ELR (cell line): ENCODE results near the gene CEBPG.

Source experiments
- DNase-seq: peaks from one replicate; pipeline ENCODE4 v3.0.0-alpha.2; 2015; ENCODE audit warnings: low read depth

The CEBPG gene

DNA sequence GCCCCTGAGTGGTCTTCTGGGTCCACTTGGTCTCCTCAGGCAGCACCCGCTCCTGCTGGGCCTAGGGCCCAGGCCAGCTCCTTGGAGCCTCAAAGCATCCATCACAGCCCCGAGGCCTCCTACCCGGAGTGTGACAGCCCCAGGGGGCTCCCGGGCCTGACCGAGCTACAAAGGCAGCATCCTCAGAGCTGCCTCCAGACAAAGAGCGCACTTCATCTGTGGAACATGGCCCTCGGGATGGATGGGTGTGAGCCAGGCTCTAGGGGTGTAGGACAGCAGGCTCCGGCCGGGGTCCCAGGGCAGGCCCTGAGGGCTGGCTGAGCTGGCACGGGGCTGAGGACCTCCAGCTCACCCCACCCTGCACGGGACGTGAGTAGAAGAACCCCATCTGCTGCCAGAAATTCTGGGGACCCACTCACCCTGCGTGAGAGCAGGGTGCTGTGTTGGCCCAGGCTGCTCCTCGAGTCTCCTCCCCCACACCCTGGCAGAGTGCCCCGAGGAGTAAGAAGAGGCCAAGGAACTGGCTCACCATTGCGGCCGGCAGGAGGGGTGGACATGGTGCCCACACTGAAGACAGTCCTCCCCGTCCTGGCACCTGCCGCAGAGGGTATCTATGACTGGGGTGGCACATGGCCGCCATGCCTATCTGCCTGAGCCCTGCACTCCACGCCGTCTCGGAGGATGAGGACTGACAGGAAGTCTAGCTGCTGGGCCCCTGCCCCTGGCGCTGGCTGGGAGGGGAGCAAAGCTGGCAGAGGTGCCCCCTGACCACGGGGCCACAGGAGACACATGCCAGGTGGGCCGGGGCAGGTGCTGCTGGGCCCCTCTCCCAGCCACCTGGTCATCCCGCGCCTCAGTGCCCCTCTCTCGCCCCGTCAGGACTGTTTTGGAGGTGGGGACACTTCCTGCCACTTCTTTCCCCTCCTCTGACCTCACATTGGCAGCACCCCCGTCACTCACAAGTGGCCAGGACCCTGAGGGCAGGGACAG lies 22.3 kb downstream of the CEBPG start:
- peak; percentile 26 for DNase-seq

DNA sequence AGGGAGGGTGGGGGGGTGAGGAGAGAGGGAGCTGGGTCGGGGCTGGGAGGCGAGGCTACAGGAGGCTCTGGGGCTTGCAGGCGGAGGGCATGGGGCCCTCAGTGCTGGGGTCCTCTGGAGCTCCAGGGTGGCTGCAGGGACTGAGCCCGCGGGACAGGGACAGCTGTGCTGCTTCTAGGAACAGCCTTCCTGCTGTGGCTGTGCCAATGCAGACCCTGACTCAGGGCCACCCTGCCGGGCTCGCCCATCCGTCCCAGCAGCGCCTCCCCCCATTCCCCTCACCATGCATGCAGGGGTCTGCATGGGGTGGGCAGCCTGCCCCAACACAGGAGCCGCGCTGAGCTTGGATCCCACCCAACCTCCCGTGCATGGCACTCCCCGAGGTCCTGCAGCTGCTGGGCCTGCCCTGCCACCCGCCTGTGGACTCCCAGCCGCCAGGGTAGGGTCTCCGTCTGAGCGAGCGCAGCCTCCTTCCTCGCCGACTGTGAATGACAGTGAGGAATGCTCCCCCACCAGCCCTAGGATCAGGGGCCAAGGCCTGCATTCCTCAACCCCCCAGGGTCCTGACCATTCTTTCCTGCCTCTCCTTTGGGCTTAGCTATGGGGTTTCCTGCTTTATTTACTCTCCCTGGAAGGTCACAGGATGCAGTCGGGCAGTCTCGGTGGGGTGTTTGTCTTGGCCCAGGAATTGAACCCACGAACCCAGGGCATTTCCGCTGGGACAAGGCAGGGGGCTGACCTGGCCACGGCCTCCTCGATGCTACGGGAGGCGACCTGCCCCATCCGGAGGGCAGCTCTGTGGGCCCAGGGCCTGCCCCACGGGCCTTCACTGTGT lies 23.4 kb downstream of the CEBPG start:
- no peak for DNase-seq

DNA sequence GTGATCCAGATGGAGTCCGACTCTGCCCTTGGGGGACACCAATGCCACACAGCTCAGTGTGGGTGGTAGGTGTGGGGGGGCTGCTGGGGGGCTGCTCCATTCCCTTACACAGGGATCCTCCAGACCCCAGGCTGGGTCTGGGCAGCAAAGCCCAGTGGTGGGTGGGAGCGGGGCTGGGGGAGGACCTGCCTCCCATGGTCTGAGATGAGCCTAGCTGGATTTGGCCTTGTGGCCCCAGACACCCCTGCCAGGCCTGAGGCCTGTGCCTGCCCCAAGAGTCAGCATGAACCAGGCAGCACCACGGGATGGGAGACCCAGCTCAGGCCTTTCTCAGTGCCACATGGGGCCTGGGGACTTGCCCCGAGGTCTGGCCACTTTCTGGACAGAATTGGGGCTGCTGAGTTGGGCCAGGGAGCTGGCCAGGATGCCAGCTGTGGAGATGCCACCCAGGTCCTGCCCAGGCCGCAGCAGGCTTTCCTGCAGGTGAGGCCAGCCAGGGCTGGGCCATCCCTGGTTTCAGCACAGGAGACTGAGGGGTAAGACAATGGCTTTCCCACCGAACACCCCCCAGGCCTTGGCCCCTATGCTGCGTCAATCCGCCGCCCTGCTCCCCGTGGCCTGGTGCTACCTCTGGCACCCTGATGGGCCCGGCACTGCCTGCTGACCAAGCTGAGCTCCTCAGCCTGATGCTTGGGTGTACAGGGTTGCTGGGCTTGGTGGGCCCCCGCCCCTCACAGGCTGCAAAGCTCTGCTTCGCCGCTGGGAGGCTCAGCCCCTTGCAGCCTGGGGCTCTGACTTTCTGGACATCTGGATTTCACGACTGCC lies 24.2 kb downstream of the CEBPG start:
- DNase-seq, result no peak

DNA sequence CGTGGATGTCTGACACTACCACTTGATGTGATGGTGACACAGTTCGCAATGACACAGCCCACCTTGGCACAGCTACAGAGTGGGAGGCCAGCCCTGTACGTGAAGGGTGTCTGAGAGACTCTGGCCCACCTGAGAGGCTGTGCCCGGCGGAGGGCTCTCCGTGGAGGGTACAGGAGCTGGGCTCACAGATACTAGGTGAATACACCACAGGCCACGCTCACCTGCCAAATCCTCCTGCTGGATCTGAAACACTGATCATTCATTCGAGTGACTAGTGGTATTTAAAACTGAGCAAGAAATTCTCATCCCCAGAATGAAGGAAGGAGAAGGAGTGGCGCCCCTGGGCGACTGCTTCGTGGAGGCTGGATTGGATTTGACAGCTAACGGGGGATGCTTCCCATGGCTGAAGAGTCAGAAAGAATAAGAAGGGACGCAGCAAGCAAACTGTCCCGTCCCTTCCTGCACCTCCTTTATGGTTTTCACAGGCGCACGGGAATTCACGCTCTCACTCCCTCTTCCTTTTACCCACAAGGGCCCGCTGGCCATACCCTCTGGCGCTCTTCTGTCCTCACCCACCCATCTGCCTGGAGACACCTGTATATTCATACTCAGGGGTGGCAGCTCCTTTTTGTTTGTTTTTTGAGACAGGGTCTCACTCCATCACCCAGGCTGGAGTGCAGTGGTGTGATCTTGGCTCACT lies 25.0 kb downstream of the CEBPG start:
- DNase-seq, result no peak

DNA sequence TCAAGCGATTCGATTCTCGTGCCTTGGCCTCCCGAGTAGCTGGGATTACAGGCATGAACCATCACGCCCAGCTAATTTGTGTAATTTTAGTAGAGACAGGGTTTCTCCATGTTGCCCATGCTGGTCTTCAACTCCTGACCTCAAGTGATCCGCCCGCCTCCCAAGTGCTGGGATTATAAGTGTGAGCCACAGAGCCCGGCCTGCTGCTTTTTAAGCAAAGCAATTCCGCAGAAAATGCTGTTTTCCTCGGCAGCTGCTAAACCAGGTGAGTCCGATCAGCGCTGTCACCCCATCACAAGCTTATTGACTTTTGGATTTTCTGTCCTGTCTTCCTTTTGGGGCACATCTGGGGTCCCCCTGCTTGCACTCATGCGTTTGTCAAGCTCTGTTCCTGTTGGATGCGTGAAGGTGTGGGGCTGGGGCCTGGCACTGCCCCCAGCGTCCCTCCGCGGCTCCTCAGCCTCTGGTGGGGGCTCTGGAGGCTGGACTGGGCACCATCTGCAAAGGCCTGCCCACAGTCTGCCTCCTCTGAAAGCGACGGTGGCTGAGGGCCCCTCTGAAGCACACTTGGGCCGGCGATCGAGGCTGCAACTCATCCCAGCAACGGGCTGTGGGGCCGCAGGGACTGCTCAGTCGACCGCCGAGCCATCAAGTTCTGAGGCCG lies 25.7 kb downstream of the CEBPG start:
- no peak for DNase-seq

DNA sequence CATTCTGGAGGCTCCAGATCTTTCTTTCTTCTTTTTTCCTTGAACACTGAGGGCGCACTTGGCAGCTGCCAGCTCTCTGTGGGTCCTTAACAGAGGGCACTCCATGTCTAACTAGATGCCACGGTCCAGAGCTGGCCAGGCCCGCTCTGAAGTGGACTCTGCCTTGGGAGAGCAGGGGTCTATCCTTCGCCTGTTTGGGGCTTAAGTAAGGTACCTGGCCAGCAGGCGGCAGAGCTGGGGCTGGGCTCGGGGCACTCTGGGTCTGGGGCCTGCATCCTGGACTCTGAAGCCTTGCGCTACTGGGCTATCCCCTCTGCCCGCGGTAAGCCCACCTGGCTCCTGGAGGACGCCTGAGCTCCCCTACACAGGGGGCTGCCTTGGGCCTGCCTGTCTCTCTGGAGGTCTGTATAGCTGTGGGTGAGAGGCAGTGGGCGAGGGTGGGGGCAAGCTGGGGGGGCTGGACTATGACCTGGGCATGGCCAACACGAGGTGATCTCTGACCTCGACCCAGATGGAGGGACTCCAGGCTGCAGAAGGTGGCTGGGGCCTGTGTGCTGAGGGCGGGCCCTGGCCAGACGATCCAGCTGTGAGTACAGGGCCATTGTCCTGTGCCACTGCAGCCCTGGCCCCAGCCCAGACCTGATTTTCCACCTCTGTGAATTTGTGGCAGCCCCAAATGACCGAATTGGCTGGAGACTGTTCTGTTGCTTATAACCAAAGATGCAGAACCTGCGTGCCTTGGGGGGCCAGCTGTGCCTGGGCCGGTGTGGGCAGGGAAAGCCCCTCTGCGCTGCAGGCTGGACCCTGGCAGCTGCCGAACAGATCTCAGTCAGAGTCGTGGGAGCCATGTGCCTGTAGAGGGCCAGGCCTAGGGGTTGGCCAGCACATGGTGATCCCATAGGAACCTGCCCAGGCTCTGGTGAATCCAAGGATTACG lies 26.5 kb downstream of the CEBPG start:
- no peak for DNase-seq

DNA sequence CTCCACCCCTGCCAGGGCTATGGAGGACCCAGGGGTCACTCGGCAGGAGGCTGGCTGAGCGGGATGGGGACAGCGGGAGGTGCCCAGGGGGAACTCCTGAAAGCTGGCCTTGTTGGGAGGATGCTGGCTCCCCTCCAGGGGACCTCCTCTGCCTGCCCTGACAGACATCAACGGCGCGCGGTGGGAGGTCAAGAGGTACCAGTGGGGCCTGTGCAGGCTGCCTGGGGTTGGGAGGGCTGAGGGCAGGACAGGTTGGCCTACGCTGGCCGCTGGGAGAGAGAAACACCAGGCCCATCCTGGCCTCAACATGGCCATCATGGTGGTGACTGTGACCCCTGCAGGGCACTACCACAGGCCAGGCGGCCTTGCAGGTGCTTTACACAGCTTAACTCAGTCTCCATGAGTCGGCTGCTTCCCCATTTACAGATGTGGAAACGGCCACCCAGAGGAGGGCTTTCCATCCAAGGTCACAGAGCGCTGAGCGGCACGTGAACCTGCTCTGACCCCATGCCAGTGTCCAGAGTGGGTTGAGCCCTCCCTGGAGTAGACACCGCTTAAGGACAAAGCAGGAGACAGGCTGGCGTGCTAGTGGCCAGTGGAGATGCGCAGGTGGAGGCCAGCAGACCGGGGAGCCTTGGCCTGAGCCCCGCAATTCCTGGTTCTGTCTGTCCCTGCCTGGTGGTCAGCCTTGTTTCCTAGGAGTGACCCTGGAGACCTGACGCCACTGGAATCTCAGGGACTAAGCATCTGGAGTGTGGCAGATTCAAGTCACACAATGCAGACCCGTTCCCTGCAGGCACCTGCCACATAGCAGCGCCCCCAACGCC lies 27.6 kb downstream of the CEBPG start:
- no peak for DNase-seq

DNA sequence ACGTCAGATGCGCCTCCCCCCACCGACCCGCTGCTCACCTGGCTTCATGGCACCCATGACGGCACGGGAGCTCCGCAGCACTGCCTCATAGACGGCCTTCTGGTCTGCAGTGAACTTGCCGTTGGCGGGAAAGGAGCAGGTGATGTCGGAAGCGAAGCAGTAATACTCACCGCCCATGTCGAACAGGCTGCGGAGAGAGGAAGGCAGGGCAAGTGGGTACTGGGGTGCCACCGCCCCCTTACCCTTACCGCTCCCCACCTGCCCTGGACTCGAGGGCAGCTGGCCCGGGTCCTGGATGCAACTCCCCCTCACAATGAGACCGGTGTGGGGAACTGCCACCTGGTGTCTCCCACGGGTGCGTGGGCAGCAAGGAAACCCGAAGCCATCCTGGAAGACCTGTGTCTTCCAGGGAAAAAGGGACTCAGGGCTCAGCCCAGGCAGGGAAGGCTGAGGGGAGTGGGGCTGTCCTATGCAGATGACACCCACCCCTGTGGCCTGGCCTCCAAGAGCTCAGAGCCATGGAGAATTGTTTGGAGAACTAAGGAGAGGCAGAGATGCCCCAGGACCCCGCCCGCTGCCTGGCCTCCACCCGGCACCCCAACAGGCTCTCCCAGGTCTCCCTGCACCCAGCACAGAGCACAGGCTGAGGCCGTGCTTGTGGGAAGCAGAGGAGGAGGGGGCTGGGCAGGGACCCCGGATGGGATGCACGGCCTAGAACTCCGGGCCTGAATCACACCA lies 28.3 kb downstream of the CEBPG start:
- DNase-seq, result no peak

DNA sequence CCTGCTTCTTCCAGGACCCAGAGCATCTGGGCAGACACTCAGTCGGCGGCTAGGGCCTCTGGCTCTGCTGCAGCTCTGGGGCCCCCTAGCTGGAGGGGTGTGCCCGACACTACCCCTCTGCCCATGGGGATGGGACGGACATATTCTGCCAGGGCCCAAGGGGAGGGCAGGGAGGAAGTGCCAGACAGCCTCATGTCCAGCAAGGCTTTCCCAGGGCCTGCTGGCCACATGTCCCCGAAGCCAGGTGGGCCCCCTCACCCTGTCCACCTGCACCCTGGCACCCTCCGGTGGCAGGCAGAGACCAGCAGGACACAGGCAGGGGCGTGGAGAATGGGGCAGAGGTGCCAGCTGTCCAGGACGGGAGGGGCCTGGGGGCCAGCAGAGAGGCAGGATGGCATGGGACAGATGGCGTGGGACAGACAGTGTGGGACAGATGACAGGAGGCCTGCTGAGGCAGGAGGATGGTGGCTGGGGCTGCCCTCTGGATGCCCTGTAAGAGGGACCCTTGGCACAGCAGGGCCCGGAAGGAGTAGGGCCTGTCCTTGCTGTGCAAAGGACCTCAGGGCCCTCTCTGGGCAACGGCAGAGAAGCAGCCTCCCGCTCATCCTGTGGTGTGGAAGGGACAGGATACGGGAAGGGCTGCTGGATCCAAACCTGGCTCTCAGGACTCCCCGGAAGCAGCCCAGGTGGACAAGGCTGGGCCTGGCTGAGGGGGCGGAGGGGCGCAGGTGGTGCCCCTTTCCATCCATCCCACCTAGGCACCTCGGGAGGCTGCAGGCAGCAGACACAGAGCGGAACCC lies 29.1 kb downstream of the CEBPG start:
- DNase-seq, result no peak

DNA sequence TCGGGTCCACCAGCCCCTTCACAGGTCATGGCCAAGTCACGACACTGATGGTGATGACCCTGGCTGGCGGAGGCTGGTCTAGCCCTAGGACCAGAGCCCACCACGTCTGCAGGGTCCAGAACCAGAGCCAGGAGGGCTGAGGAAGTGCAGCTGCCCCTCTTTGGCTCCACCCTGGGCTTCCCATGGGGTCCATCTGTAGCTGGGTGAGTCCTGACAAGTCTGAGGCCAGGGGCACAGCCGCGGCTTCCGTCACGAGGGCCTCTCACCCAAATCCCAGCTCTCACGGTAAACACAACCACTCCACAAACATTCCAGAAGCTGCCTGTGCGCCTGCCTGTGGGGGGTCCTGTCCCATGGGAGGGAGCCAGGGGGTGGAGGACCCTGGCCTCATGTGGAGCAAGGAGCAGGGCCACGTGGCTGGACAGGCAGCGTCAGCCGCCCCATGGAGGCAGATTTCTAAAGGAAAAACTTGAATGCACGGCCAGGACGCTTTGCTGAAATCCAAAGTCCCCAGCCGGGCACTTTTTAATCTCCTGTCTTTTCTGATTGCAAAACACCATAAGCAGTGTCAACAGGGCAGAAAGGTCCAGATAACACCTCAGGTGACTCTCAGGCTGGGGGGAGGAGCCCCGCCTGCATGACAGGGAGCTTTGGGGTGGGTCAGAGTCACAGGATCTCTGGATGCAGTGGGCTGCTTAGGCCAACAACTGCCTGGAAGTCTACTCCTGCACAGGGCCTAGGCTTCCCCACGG lies 29.9 kb downstream of the CEBPG start:
- DNase-seq, result no peak

DNA sequence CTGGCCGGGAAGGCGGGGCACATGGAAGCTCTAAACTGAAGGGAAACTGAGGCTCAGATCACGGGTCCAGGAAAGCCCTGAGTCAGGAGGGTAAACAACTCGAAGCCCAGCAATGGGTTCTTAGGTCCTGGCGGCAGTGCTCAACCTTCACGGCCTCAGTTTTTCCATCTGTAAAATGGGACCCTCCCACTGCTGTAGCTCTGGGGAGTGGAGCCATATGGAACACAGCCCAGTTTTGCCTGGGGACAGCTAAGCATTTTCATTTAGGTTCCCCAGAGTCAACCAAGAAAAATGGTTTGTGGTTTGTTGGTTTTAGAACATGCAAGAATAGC lies 30.4 kb downstream of the CEBPG start:
- no peak for DNase-seq

DNA sequence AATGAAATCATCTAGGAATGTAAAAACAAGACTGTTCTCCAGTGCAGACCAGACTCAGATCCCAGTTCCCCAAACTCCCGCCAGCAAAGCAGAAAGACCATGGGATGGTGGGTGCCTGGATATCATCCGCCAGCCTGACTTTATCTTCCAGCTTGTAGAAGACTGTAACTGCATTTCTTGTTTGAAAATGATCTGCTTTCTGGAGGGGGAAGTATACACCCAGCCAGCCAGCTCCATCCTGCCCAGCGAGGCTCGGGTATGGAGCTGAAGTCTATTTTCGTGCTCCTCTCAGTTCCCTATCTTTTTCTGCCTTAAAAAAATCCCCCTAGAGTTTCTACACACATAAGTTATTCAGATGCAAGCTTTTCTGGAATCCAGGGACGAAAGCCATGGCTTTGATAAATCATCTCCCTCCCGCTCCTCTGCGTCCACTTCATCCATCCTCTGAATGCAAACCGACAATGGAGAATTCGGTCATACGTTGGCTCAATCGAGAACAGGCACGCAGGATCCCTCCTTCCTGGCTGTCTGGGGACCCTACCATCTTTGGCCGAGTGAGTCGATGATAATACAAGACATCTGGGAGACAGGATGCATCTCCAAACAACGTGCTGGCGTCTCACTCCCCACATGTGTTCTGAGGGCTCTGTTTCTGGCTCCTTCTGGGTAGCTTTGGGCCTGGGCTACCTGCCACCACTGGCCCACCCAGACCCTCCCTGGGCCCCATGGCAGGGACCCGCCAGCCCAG lies 31.2 kb downstream of the CEBPG start:
- no peak for DNase-seq

DNA sequence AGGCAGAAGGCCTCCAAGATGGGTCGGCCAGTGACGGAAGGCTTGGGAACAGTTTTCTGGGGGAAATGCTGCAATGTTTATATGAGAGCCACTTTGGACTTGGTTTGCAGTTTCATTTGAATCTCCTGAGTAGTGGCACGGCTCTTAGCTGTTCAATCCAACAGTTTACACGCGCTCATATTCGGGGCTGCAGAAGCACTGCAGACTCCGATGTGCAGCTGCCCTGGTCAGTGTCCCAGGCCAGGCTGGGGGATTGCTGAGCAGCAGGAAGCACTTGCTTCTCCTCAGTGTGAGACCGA lies 31.7 kb downstream of the CEBPG start:
- no peak for DNase-seq

DNA sequence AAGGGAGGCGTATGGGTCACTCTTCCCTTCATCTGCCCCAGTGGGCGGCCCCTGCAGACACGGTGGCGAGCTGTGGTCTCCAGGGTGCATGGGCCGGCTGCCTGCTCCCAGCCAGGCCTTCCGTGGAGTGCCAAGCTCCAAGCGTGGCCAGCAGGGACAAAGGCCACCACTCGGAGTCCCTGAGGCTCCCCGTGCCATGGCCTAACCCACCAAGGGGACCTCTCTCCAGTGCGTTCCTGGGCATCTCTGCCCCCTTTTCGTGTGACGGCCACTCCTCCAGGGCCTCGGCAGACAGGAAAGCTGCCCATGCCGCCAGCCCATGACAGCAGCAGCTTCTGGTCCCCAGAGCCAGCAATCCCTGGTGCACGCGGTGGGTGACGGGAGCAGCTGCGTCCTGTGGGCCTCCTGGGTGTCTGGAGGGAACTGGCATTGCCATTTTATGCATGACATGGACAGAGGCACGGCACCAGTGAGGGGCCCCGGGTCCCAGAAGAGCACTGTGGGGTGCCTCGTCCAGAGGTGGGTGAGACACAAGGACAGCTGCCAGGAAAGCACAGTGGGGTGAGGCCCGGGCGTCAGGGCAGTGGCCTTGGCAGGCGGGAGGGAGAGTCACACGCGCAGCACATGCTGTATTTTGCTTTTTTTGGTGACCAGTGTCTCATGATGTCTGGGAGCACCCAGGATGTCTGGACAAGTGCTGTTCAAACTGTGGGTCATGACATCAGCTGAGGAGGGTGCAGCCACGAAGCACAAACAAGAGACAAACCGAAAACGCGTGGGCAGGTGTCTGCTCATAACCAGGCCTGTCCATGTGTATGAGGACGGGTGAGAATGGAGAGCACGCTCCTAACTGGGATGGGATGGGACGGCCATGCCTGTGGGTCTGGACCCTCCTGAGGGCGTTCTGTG lies 32.3 kb downstream of the CEBPG start:
- no peak for DNase-seq

DNA sequence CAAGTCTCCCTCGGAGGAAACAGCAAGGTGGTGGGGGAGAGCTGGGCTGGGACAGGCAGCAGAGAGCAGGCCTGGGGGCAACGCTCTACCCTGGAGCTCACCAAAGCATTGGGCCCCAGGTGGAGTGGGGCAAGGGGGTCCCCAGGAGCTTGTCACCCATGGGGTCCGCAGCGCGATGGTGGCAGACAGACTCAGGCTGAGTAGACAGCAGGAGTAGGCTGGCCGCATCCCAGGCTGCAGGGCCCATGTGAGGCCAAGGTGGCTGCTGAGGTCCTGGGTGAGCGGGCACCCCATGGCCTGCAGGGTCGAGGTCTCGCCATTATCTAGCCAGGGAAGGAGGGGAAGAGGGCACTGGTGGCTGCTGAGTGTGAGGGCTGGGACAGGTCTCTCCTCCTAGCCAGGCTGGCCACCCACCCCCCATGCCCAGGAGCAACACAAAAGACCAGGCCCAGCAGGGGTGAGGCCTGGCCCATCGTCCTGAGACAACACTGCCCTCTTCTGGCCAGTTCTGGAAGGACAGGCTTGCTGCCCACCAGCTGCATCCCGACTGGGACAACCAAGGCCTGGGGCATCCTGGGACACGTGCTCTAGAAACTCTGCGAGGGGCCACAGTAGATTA lies 33.1 kb downstream of the CEBPG start:
- DNase-seq, result peak; percentile 54
